ENCODE results near the gene MYOG. TPM values are rescaled to one million over a fixed set of nuclear protein-coding genes. Genes with fewer than 3 reads are reported as not detected.

The MYOG gene
- total RNA-seq, 2 donors from 2014 or later, result not detected

GRCh38 chr1:203049576-203050180 is 36.1 kb downstream of the MYOG start:
- H3K4me3 Mint-ChIP-seq, result no peak overlapping the region
- no peaks in the 10 kb centered on the region for H3K9me3 ChIP-seq (ENCODE audit: control insufficient read depth, low read length, poor library complexity, severe bottlenecking)
- peaks cover 4% of the 10 kb centered on the region for H3K36me3 Mint-ChIP-seq (ENCODE audit: low read depth)
- H3K27me3 Mint-ChIP-seq, result peaks cover 59% of the 10 kb centered on the region
- H3K27ac Mint-ChIP-seq, result no peak overlapping the region
- peaks cover 4% of the 10 kb centered on the region for H3K4me1 Mint-ChIP-seq
- no peak for DNase-seq
- ATAC-seq, result no peak

- Mint-ChIP-seq H3K27me3 (peaks cover 65% of the 10 kb centered on the region), H3K27ac (no peak overlapping the region), H3K36me3 (ENCODE audit: low read depth) (peaks cover 7% of the 10 kb centered on the region), H3K4me3 (no peak overlapping the region), H3K4me1 (peaks cover 4% of the 10 kb centered on the region)
- DNase-seq (no peak), ATAC-seq (no peak)
- no peaks in the 10 kb centered on the region for H3K9me3 ChIP-seq (ENCODE audit: control insufficient read depth, low read length, poor library complexity, severe bottlenecking)
Observed at GRCh38 chr1:203049077-203049476, 36.7 kb downstream of the MYOG start.

GRCh38 chr1:203048555-203049051 is 37.2 kb downstream of the MYOG start:
- H3K36me3 Mint-ChIP-seq (ENCODE audit: low read depth), result peaks cover 7% of the 10 kb centered on the region
- H3K27me3 Mint-ChIP-seq, result peaks cover 65% of the 10 kb centered on the region
- H3K4me1 Mint-ChIP-seq, result peaks cover 4% of the 10 kb centered on the region
- ATAC-seq (no peak), DNase-seq (no peak)
- no peaks in the 10 kb centered on the region for H3K9me3 ChIP-seq (ENCODE audit: control insufficient read depth, low read length, poor library complexity, severe bottlenecking)
- no peak overlapping the region for H3K4me3 Mint-ChIP-seq
- H3K27ac Mint-ChIP-seq, result no peak overlapping the region

- peaks cover 7% of the 10 kb centered on the region for H3K36me3 Mint-ChIP-seq (ENCODE audit: low read depth)
- H3K4me3 Mint-ChIP-seq, result no peak overlapping the region
- DNase-seq, result no peak
- no peak for ATAC-seq
- H3K27me3 Mint-ChIP-seq, result peaks cover 63% of the 10 kb centered on the region
- H3K4me1 Mint-ChIP-seq, result peaks cover 4% of the 10 kb centered on the region
- H3K27ac Mint-ChIP-seq, result no peak overlapping the region
- no peaks in the 10 kb centered on the region for H3K9me3 ChIP-seq (ENCODE audit: control insufficient read depth, low read length, poor library complexity, severe bottlenecking)
Observed at GRCh38 chr1:203048086-203048485, 37.7 kb downstream of the MYOG start.

GRCh38 chr1:203046984-203047630 is 38.7 kb downstream of the MYOG start:
- Mint-ChIP-seq H3K36me3 (ENCODE audit: low read depth) (peaks cover 7% of the 10 kb centered on the region), H3K4me1 (peaks cover 4% of the 10 kb centered on the region), H3K27me3 (peaks cover 54% of the 10 kb centered on the region), H3K4me3 (no peak overlapping the region), H3K27ac (peak overlapping the region; percentile 27)
- no peaks in the 10 kb centered on the region for H3K9me3 ChIP-seq (ENCODE audit: control insufficient read depth, low read length, poor library complexity, severe bottlenecking)
- ATAC-seq, result no peak
- no peak for DNase-seq

- no peak overlapping the region for H3K4me3 Mint-ChIP-seq
- peak overlapping the region; percentile 27 for H3K27ac Mint-ChIP-seq
- H3K9me3 ChIP-seq (ENCODE audit: control insufficient read depth, low read length, poor library complexity, severe bottlenecking), result no peaks in the 10 kb centered on the region
- no peak for DNase-seq
- H3K27me3 Mint-ChIP-seq, result peaks cover 43% of the 10 kb centered on the region
- H3K4me1 Mint-ChIP-seq, result peaks cover 4% of the 10 kb centered on the region
- ATAC-seq, result no peak
- H3K36me3 Mint-ChIP-seq (ENCODE audit: low read depth), result peaks cover 7% of the 10 kb centered on the region
Observed at GRCh38 chr1:203045821-203046594, 39.8 kb downstream of the MYOG start.

- H3K4me3 Mint-ChIP-seq, result no peak overlapping the region
- DNase-seq (no peak), ATAC-seq (no peak)
- H3K36me3 Mint-ChIP-seq (ENCODE audit: low read depth), result peaks cover 7% of the 10 kb centered on the region
- H3K27ac Mint-ChIP-seq, result no peak overlapping the region
- H3K4me1 Mint-ChIP-seq, result peaks cover 4% of the 10 kb centered on the region
- no peaks in the 10 kb centered on the region for H3K9me3 ChIP-seq (ENCODE audit: control insufficient read depth, low read length, poor library complexity, severe bottlenecking)
- peaks cover 37% of the 10 kb centered on the region for H3K27me3 Mint-ChIP-seq
Observed at GRCh38 chr1:203045336-203045735, 40.5 kb downstream of the MYOG start.

- ATAC-seq (no peak), DNase-seq (no peak)
- Mint-ChIP-seq H3K36me3 (ENCODE audit: low read depth) (peaks cover 7% of the 10 kb centered on the region), H3K4me3 (no peak overlapping the region), H3K27me3 (peaks cover 34% of the 10 kb centered on the region), H3K27ac (no peak overlapping the region), H3K4me1 (peaks cover 4% of the 10 kb centered on the region)
- H3K9me3 ChIP-seq (ENCODE audit: control insufficient read depth, low read length, poor library complexity, severe bottlenecking), result no peaks in the 10 kb centered on the region
Observed at GRCh38 chr1:203044546-203045250, 41.1 kb downstream of the MYOG start.

- DNase-seq (no peak), ATAC-seq (no peak)
- Mint-ChIP-seq H3K4me3 (no peak overlapping the region), H3K36me3 (ENCODE audit: low read depth) (peaks cover 9% of the 10 kb centered on the region), H3K27me3 (peaks cover 41% of the 10 kb centered on the region), H3K4me1 (peaks cover 8% of the 10 kb centered on the region), H3K27ac (no peak overlapping the region)
- H3K9me3 ChIP-seq (ENCODE audit: control insufficient read depth, low read length, poor library complexity, severe bottlenecking), result no peaks in the 10 kb centered on the region
Observed at GRCh38 chr1:203043830-203044545, 41.8 kb downstream of the MYOG start.

GRCh38 chr1:203041351-203041932 is 44.4 kb downstream of the MYOG start:
- DNase-seq, result no peak
- H3K4me1 Mint-ChIP-seq, result peaks cover 6% of the 10 kb centered on the region
- peaks cover 5% of the 10 kb centered on the region for H3K36me3 Mint-ChIP-seq (ENCODE audit: low read depth)
- no peak for ATAC-seq
- H3K4me3 Mint-ChIP-seq, result no peak overlapping the region
- peak overlapping the region; percentile 67 for H3K27ac Mint-ChIP-seq
- H3K27me3 Mint-ChIP-seq, result peaks cover 42% of the 10 kb centered on the region
- H3K9me3 ChIP-seq (ENCODE audit: control insufficient read depth, low read length, poor library complexity, severe bottlenecking), result no peaks in the 10 kb centered on the region

GRCh38 chr1:203040513-203041275 is 45.1 kb downstream of the MYOG start:
- Mint-ChIP-seq H3K4me3 (no peak overlapping the region), H3K36me3 (ENCODE audit: low read depth) (peaks cover 5% of the 10 kb centered on the region), H3K27me3 (peaks cover 41% of the 10 kb centered on the region), H3K4me1 (peaks cover 6% of the 10 kb centered on the region), H3K27ac (peak overlapping the region; percentile 67)
- ATAC-seq (no peak), DNase-seq (no peak)
- H3K9me3 ChIP-seq (ENCODE audit: control insufficient read depth, low read length, poor library complexity, severe bottlenecking), result no peaks in the 10 kb centered on the region
